NCI-H2227 (cell line): ENCODE data around the gene SERBP1.

ENCODE experiments used
- DNase-seq: peaks from one replicate; lab custom pipeline; 2025; ENCODE audit not compliant: unreplicated experiment; lab: John Stamatoyannopoulos, UW

SERBP1 gene

GRCh38 chr1:67371043-67371442 is 59.2 kb downstream of the SERBP1 start:
- no peak for DNase-seq

- DNase-seq: peak; percentile 34
These were observed 62.1 kb downstream of the SERBP1 start for GRCh38 chr1:67368046-67368514.

GRCh38 chr1:67367370-67368045 is 62.7 kb downstream of the SERBP1 start:
- DNase-seq: peak; percentile 43

- DNase-seq: no peak
These were observed 68.6 kb downstream of the SERBP1 start for GRCh38 chr1:67361641-67362040.

GRCh38 chr1:67359592-67359991 is 70.6 kb downstream of the SERBP1 start:
- DNase-seq: no peak
